ENCODE results near the gene CCHCR1. TPM values are rescaled to one million over a fixed set of nuclear protein-coding genes. Genes with fewer than 3 reads are reported as not detected.

Gene CCHCR1
- total and polyA plus RNA-seq, 2 of the 13 experiments (the other 11 are each of a cell fraction or from before 2014, with no cell fraction given), result 14.6 to 28.2 TPM

- peak; percentile 40; the same call in 1 of the 2 replicates for TF ChIP-seq PRDM10 (CRISPR knock-in tag; IDR thresholded peaks at IDR 0.05; ENCODE audit: low read depth)
- TF ChIP-seq ZNF256 (CRISPR knock-in tag; conservative IDR thresholded peaks at IDR 0.05), result peak; percentile 97
- no peak for TF ChIP-seq ZNF569 (CRISPR knock-in tag; IDR thresholded peaks at IDR 0.05; ENCODE audit: borderline replicate concordance)
- peak; percentile 53; the same call in 1 of the 2 replicates for TF ChIP-seq ZNF816 (CRISPR knock-in tag; IDR thresholded peaks at IDR 0.05; ENCODE audit: borderline replicate concordance)
- no peak for TF ChIP-seq NR3C1 (CRISPR knock-in tag; IDR thresholded peaks at IDR 0.05)
- no peak for TF ChIP-seq RFX3 (CRISPR knock-in tag; IDR thresholded peaks at IDR 0.05)
- no peak for TF ChIP-seq ZNF382 (CRISPR knock-in tag; IDR thresholded peaks at IDR 0.05; ENCODE audit: borderline replicate concordance)
- TF ChIP-seq ARID5B (CRISPR knock-in tag; IDR thresholded peaks at IDR 0.05), result peak; percentile 79
- no peak for TF ChIP-seq JUN (CRISPR knock-in tag; IDR thresholded peaks at IDR 0.05)
- no peak for TF ChIP-seq HMG20A (CRISPR knock-in tag; IDR thresholded peaks at IDR 0.05; ENCODE audit: borderline replicate concordance)
- TF ChIP-seq ZNF230 (CRISPR knock-in tag; IDR thresholded peaks at IDR 0.05), result peak; percentile 57; the same call in 1 of the 2 replicates
- TF ChIP-seq ZNF614 (CRISPR knock-in tag; IDR thresholded peaks at IDR 0.05; ENCODE audit: borderline replicate concordance), result peak; percentile 69; the same call in 1 of the 2 replicates
- no peak for TF ChIP-seq ZFP37 (CRISPR knock-in tag; IDR thresholded peaks at IDR 0.05; ENCODE audit: borderline replicate concordance)
- TF ChIP-seq PAX8 (CRISPR knock-in tag; IDR thresholded peaks at IDR 0.05; ENCODE audit: borderline replicate concordance), result no peak
- 0 out of 2 replicates have a peak, but pooled peaks have one; percentile 58 for TF ChIP-seq KLF9 (CRISPR knock-in tag; IDR thresholded peaks at IDR 0.05; ENCODE audit: low read depth)
- 0 out of 2 replicates have a peak, but pooled peaks have one; percentile 23 for TF ChIP-seq HOXD1 (CRISPR knock-in tag; IDR thresholded peaks at IDR 0.05)
- no peak for TF ChIP-seq ZBTB44 (CRISPR knock-in tag; IDR thresholded peaks at IDR 0.05)
- TF ChIP-seq GTF3A (CRISPR knock-in tag; conservative IDR thresholded peaks at IDR 0.05), result no peak
- TF ChIP-seq ZBTB25 (CRISPR knock-in tag; IDR thresholded peaks at IDR 0.05), result peak; percentile 38; the same call in 1 of the 2 replicates
- peak; percentile 78 for TF ChIP-seq TAF1 (CRISPR knock-in tag; IDR thresholded peaks at IDR 0.05)
These were observed 28.6 kb upstream of the CCHCR1 start (continued) for GRCh38 chr6:31186052-31186734.

Data from HepG2 (cell line).